SIG-M5 treated with dmso at 0.1 percent for 504 hours (cell line): ENCODE data around the gene PDE1C.

Source experiments
- DNase-seq: peaks from one replicate; lab custom pipeline; 2025; ENCODE audit not compliant: unreplicated experiment; lab: John Stamatoyannopoulos, UW

The PDE1C gene

GRCh38 chr7:31724696-31725095, 345.5 kb downstream of the PDE1C start:
- DNase-seq: no peak

- no peak for DNase-seq
Measured at GRCh38 chr7:31720366-31720765, 349.8 kb downstream of the PDE1C start.

GRCh38 chr7:31716355-31716754, 353.9 kb downstream of the PDE1C start:
- no peak for DNase-seq

GRCh38 chr7:31710171-31710570, 360.0 kb downstream of the PDE1C start:
- DNase-seq: no peak

- DNase-seq: no peak
Measured at GRCh38 chr7:31707089-31707488, 363.1 kb downstream of the PDE1C start.

- DNase-seq: no peak
Measured at GRCh38 chr7:31705377-31705776, 364.8 kb downstream of the PDE1C start.

GRCh38 chr7:31702354-31702753, 367.9 kb downstream of the PDE1C start:
- DNase-seq: no peak
